Panc1 (cell line): ENCODE results near the gene ECI2. TPM values are rescaled to one million over a fixed set of nuclear protein-coding genes. Genes with fewer than 3 reads are reported as not detected.

Experiments used
- total RNA-seq: library from RNA; stranded (reverse); gene quantifications from one replicate; pipeline ENCODE4 v1.2.1, GENCODE V29; 2021; ENCODE audit not compliant: unreplicated experiment

The ECI2 gene
- total RNA-seq, 1 experiment from 2014 or later = 34.5 TPM

Other genes with a start within 250 kb of the ECI2 start
- gene FAM217A, start 56.4 kb downstream of the ECI2 start, total RNA-seq = not detected